Raji (cell line): ENCODE measurements around the gene BICRA.

Experiments
- POLR2A ChIP-seq: IDR thresholded peaks from 2 replicates; pipeline ENCODE4 v1.6.1; 2011; ENCODE audit warnings: low read depth, low read length, control low read depth; ENCODE audit not compliant: insufficient read depth

BICRA gene

DNA sequence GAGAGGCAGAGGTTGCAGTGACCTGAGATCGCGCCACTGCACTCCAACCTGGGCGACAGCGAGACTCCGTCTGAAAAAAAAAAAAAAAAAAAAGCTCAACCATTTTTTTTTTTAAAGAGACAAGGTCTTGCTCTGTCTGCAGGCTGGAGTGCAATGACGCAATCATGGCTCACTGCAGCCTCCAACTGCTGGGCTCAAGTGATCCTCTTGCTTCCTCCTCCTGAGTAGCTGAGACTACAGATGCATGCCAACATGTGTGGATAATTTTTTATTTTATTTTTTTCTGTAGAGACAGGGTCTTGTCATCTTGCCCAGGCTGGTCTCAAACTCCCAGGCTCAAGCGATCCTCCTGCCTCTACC, 114.6 kb downstream of the BICRA start:
- TF ChIP-seq POLR2A = no peak

DNA sequence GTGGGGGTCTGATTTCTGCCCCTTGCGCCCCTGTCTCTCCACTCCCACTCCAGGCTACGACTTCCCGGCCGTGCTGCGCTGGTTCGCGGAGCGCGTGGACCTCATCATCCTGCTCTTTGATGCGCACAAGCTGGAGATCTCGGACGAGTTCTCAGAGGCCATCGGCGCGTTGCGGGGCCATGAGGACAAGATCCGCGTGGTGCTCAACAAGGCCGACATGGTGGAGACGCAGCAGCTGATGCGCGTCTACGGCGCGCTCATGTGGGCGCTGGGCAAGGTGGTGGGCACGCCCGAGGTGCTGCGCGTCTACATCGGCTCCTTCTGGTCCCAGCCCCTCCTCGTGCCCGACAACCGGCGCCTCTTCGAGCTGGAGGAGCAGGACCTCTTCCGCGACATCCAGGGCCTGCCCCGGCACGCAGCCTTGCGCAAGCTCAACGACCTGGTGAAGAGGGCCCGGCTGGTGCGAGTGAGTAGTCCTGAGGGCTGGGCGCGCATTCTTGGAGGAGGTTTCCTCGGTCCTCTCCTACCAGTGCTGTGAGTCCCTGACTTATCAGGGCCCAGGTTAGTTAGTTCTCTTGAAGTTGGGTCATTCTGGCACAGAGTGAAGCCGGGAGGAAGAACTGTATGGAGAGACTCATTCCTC, 116.9 kb downstream of the BICRA start:
- TF ChIP-seq POLR2A = no peak

DNA sequence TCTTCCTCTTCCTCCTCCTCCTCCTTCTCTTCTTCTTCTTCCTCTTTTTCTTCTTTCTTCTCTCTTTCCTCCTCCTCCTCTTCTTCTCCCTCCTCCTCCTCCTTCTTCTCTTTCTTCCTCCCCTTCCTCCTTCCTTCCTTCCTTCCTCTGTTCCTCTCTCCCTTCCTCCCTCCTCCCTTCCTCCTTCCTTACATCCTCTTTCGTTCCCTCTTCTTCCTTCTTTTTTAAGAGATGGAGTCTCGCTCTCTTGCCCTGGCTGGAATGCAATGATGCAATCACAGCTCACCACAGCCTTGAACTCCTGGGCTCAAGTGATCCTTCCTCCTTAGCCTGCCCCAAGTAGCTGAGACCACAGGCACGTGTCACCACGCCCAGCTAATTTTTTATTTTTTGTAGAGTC, 117.5 kb downstream of the BICRA start:
- TF ChIP-seq POLR2A = no peak

DNA sequence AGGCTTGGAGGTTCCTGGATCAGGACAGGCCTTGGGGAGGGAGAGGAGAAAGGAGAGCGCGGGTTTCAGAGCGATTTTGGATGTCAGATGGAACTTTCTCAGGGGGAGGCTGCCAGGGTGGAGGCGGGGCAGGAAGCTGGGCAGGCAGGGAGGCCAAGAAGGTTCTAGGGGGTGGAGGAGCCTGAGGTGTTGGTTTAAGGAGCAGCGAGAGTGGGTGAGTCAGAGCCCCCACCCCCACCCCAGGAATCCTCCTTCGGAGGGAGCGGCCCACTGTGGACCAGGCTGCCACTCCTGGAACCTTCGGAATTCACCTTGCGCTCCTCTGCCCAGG, 120.5 kb downstream of the BICRA start:
- TF ChIP-seq POLR2A = no peak

DNA sequence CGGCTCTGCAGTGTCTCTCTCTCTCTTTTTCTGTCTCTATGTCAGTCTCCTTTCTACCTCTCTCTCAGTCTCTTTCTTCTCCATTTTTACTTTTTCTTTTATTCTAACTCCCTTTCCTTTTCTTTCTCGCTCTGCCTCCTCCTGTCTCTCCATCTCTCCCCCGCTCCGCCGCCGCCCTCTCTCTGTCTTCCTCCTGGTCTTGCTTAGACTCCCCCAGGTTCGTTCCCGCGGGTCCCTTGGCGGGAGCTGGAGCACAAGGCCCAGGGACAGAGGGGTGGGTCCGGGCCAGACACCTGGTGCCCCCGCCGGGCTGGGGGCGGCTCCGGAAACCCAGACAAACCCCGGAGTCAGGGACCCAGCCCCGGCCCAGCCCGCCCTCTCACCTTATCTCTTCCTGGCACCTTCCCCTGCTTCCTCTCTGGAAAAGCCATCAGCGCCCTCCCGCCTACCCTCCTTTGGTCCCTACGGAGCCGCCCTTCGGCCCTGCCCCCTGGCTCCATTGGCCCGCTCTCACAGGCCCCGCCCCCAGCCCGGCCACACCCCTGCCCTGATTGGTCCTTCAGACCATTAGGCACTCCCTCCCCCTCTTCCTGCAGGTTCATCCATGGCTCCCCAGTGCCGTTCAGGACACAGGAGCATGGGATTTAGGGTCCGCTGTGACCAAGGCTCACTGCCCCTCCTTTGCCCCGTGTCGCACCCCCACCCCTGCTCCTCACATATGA, 121.0 kb downstream of the BICRA start:
- TF ChIP-seq POLR2A = no peak

DNA sequence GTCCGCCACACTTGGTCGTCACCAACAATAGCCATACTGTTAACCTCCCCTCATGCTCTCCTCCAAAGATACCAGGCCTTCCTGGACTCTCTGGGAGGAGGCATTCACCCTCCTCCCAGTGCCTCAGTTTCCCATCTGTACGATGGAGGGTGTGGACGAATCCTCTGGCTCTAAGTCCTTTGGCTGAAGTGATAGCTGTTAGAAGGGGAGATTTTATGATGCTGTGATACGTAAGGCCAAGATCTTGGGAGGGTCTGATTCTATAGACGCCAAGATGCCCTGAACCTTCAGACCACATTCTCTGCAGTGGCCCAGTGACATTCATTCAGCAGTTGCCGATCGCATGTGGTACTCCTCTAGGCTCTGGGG, 121.6 kb downstream of the BICRA start:
- TF ChIP-seq POLR2A = no peak

DNA sequence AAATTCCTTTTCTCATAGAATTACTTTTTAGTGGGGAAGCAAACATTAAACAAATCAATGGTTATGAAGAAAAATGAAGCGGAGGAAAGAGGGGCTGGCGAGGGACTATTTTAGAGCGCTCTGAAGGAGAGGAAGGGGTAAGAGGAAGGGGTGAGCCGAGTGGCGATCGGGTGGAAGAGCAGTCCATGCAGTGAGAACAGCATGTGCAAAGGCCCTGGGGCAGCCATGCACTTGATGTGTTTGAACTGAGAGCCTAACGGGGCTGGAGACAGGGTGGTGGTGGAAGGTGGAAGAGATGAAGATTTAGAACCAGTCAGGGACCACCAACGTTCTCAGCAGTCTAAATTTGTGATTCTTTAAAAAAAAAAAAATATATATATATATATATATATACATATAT, 122.0 kb downstream of the BICRA start:
- TF ChIP-seq POLR2A = no peak

DNA sequence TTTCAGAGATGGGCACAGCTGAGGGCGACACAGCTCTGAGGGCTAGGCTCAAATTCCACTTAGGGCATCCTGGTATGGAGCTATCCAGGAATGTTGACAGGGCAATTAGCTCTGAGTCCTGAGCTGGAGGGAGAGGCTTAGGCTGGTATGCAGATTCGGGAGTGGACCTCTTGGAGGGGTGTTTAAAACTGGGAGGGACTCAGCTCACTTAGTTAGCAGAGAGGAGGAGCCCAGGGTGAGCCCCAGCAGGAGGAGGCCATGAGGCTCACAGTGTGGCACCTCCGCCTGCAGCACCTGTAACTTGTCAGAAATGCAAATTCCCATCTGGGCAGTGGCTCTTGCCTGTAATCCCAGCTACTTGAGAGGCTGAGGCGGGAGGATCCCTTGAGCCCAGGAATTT, 126.2 kb downstream of the BICRA start:
- no peak for TF ChIP-seq POLR2A

DNA sequence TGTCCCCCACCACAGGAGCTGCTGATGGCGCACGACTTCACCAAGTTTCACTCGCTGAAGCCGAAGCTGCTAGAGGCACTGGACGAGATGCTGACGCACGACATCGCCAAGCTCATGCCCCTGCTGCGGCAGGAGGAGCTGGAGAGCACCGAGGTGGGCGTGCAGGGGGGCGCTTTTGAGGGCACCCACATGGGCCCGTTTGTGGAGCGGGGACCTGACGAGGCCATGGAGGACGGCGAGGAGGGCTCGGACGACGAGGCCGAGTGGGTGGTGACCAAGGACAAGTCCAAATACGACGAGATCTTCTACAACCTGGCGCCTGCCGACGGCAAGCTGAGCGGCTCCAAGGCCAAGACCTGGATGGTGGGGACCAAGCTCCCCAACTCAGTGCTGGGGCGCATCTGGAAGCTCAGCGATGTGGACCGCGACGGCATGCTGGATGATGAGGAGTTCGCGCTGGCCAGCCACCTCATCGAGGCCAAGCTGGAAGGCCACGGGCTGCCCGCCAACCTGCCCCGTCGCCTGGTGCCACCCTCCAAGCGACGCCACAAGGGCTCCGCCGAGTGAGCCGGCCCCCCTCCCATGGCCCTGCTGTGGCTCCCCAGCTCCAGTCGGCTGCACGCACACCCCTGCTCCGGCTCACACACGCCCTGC, 132.1 kb downstream of the BICRA start:
- no peak for TF ChIP-seq POLR2A

DNA sequence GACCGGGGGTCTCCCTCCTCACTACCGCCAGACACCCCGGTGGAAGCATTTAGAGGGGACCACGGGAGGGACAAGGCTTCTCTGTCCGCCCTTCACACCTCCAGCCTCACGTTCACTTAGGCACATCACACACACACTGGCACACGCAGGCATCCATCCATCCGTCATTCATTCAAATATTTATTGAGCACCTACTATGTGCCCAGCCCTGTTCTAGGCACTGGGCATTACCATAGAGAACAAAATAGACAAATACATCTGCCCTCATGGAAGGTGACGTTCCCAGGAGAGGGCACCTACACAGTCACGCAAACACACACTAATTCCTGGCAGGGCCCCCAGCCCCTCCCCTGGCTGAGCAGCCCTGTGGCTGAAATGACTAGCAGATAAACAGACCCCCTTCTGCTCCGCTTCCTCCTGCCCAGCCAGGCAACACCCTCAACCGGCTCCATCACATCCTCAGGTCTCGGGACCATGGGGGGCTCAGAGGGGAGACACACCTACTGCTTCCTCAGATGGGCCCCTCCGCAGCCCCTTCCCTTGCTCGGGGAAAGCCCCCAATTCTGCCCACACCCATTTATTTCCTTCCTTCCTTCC, 132.7 kb downstream of the BICRA start:
- no peak for TF ChIP-seq POLR2A

DNA sequence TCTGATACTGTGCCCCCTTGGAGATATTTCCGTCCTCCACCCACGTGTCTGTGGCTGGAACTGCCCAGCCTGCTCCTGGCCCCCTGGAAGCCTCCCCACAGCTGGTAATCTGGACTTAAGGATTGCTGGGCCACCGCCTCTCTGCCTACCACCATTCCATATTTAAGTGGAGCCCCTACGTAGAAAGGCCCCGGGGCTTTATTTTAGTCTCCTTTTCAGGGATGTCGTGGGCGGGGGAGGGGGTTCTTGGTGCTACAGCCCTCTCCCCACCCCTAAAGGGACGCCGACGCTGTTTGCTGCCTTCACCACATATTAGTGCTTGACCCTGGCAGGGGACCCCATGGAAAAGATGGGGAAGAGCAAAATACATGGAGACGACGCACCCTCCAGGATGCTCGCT, 133.7 kb downstream of the BICRA start:
- TF ChIP-seq POLR2A = no peak

DNA sequence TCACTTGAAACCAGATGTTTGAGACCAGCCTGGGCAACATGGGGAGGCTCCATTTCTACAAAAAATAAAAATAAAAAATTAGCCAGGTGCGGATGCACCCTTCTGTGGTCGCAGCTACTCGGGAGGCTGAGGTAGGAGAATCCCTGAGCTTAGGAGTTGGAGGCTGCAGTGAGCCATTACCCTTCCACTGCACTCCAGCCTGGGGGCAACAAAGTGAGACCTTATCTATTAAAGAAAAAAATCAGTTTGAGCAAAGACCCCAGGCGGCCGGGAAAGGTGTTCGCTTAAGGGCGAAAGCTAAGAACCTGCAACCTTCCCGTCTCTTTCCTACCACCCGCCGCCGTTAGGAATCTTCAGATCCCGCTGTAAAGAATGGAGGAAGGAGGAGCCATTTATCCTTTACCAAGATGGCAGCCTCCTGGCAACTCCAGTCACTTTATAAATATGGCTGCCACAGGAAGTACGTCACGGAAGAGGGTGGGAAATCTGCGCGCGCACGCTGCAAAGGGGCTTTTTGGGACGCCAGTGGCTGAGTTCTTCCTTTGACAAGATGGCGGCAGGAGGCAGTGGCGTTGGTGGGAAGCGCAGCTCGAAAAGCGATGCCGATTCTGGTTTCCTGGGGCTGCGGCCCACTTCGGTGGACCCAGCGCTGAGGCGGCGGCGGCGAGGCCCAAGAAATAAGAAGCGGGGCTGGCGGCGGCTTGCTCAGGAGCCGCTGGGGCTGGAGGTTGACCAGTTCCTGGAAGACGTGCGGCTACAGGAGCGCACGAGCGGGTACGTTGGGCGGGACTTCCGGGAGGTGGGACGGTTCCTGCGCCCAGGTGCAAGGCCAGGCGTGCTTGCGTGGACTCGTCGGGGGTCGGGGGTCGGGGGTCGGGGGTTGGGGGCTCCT, 136.3 kb downstream of the BICRA start, which contains the start of gene NOP53:
NOP53 (plus strand) TSS at position 537 of the 892 bp plus-strand sequence; CDS start at position 551, 14 bp downstream.
- peak; percentile 87 for TF ChIP-seq POLR2A

DNA sequence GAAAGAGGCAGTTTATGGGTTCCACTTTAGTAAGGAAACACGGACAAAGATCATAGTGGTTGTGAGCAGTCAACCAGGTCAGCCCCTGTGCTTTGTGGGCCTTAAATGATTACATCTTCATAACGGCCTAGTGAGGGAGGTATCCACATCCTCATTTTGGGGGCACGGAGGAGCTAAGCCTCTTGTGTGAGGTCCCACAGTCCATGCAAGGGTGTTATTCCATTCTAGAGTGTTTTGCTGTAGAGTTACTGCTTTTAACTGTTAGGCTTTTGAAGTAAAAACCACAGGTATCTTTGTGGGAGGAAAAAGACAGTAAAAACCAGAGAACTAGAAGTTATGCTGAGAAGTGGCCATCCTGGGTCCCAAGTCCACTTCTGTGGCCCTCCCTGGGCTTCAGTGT, 140.4 kb downstream of the BICRA start:
- no peak for TF ChIP-seq POLR2A

DNA sequence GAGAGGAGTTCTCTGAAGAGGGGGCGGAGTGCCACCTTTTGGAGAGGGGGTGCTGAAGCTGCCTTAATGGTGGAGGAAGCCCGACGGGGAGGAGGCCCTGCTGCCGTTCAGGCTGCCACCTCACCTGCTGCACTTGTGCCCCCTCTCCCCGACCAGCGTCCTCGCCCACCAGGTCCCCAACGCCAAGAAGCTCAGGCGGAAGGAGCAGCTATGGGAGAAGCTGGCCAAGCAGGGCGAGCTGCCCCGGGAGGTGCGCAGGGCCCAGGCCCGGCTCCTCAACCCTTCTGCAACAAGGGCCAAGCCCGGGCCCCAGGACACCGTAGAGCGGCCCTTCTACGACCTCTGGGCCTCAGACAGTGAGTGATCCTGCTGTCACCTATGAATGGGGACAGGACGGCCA, 141.8 kb downstream of the BICRA start:
- no peak for TF ChIP-seq POLR2A

DNA sequence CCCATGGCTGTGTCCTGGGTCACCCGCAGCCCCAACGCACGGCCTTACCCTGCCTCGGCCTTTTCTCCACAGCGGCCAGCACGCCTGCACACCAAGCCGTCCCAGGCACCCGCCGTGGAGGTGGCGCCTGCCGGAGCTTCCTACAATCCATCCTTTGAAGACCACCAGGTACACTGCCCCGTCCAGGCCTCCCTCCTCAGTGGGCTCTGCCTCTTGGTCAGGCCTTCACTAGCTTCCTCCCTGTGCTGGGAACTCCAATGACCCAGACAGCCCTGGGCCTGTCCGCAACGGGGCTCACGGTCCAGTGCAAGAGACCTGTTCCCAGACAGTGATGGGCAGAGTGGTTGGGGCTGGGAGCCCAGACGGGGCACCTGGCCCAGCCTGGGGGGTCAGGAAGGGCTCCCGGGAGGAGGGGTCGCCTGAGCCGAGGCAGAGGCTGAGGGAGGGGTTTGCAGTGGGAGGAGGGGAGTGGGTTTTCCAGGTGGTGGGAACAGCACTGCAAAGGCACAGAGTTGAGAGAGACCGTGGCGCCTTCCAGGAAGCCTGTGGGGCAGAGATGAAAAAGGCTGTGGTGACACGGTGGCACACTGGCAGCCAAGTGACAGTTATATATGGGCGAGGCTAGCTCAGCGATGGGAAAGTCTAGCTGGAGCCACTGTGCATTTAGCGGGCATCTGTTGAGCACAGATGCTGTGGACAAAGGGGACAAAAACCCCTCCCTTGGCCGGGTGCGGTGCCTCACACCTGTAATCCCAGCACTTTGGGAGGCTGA, 143.7 kb downstream of the BICRA start:
- no peak for TF ChIP-seq POLR2A
